DOHH2 (cell line): Measurements from ENCODE around the gene FSHR.

Experiments used
- H3F3A ChIP-seq: fragments of 200-600 bp; sonication (generic), shearing (Covaris generic); 2 replicates; pipeline ENCODE4 v1.6.0; 2016; ENCODE audit warnings: antibody characterized with exemption, mild to moderate bottlenecking; ENCODE audit not compliant: control insufficient read depth, insufficient read depth
- H3K27ac ChIP-seq: fragments of 200-600 bp; sonication (generic); 2 replicates; pipeline ENCODE4 v1.5.1; 2014; ENCODE audit warnings: low read depth, mild to moderate bottlenecking, low read length, moderate library complexity
- H3K27me3 ChIP-seq: fragments of 200-600 bp; sonication (generic); 2 replicates; pipeline ENCODE4 v1.6.1; 2014; ENCODE audit warnings: mild to moderate bottlenecking, low read length, mixed read lengths; ENCODE audit not compliant: control insufficient read depth
- H3K36me3 ChIP-seq: fragments of 200-600 bp; sonication (generic); 2 replicates; pipeline ENCODE4 v1.6.1; 2014; ENCODE audit warnings: mild to moderate bottlenecking, low read length, moderate library complexity, mixed read lengths; ENCODE audit not compliant: control insufficient read depth
- H3K4me1 ChIP-seq: fragments of 200-600 bp; sonication (generic); 2 replicates; pipeline ENCODE4 v1.6.1; 2014; ENCODE audit warnings: mild to moderate bottlenecking, low read length, mixed read lengths; ENCODE audit not compliant: control insufficient read depth
- H3K4me2 ChIP-seq: fragments of 200-600 bp; sonication (generic); 2 replicates; pipeline ENCODE4 v1.6.0; 2014; ENCODE audit warnings: mild to moderate bottlenecking, low read length, moderate library complexity
- H3K4me3 ChIP-seq: fragments of 200-600 bp; sonication (generic); 2 replicates; pipeline ENCODE4 v1.5.1; 2014; ENCODE audit warnings: mild to moderate bottlenecking, low read length, mixed read lengths
- H3K79me2 ChIP-seq: fragments of 200-600 bp; sonication (generic); 2 replicates; pipeline ENCODE4 v1.6.1; 2014; ENCODE audit warnings: mild to moderate bottlenecking, low read length, mixed read lengths; ENCODE audit not compliant: control insufficient read depth
- H3K9me2 ChIP-seq: fragments of 200-600 bp; sonication (generic); replicated peaks from 2 replicates; pipeline ENCODE4 v1.6.1; 2014; ENCODE audit warnings: mild to moderate bottlenecking, low read length, mixed read lengths; ENCODE audit not compliant: control insufficient read depth
- H3K9me3 ChIP-seq: fragments of 200-600 bp; sonication (generic); 2 replicates; pipeline ENCODE4 v1.6.1; 2014; ENCODE audit warnings: antibody characterized with exemption, low read length, mixed read lengths; ENCODE audit not compliant: control insufficient read depth, insufficient read depth
- H4K20me1 ChIP-seq: fragments of 200-600 bp; sonication (generic); 2 replicates; pipeline ENCODE4 v1.6.0; 2014; ENCODE audit warnings: low read depth, mild to moderate bottlenecking, antibody characterized with exemption, low read length, moderate library complexity; ENCODE audit not compliant: control insufficient read depth, insufficient read depth
- EZH2phosphoT487 ChIP-seq: fragments of 200-600 bp; sonication (generic); IDR thresholded peaks from 2 replicates; pipeline ENCODE4 v1.6.1; 2017; ENCODE audit warnings: borderline replicate concordance, mild to moderate bottlenecking, antibody characterized with exemption, low read length, moderate library complexity, mixed read lengths
- TF ChIP-seq, protein P1 (sequence below): fragments of 200-600 bp; sonication (generic); IDR thresholded peaks from one replicate; pipeline ENCODE4 v1.5.1; 2014; ENCODE audit warnings: antibody characterized with exemption, mild to moderate bottlenecking, low read depth, low read length; ENCODE audit not compliant: poor library complexity, severe bottlenecking

The FSHR gene

GRCh38 chr2:49070716-49071115 is 83.6 kb downstream of the FSHR start:
- Histone ChIP-seq H3K27ac (no peak overlapping the region), H3K4me2 (no peak overlapping the region), H4K20me1 (no peaks in the 10 kb centered on the region), H3K4me3 (no peak overlapping the region), H3K27me3 (no peaks in the 10 kb centered on the region), H3K4me1 (no peaks in the 10 kb centered on the region), H3K36me3 (no peaks in the 10 kb centered on the region), H3K79me2 (no peaks in the 10 kb centered on the region), H3K9me3 (no peaks in the 10 kb centered on the region), H3K9me2 (no peaks in the 10 kb centered on the region), H3F3A (no peaks in the 10 kb centered on the region)
- no peak for TF ChIP-seq EZH2phosphoT487
- TF ChIP-seq, protein P1, sequence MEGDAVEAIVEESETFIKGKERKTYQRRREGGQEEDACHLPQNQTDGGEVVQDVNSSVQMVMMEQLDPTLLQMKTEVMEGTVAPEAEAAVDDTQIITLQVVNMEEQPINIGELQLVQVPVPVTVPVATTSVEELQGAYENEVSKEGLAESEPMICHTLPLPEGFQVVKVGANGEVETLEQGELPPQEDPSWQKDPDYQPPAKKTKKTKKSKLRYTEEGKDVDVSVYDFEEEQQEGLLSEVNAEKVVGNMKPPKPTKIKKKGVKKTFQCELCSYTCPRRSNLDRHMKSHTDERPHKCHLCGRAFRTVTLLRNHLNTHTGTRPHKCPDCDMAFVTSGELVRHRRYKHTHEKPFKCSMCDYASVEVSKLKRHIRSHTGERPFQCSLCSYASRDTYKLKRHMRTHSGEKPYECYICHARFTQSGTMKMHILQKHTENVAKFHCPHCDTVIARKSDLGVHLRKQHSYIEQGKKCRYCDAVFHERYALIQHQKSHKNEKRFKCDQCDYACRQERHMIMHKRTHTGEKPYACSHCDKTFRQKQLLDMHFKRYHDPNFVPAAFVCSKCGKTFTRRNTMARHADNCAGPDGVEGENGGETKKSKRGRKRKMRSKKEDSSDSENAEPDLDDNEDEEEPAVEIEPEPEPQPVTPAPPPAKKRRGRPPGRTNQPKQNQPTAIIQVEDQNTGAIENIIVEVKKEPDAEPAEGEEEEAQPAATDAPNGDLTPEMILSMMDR = no peak

DNA sequence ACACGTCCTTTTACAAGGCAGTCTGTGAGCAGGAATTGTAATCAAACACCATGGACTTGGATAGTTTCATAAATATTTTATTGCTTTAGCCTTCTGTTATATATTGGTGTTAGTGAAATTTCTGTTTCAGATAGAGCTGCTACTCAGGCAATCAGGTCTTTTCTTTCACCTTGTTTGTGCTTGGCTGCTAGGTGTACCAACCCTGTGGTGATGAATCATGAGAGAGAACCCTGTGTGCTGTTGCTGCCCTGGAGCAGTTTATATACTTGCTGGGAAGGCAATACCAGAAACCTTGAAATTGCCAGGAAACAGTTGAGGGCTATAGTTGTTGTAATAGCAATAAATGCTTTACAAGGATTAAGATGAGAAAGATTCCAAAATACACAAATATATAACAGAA is 84.5 kb downstream of the FSHR start:
- no peaks in the 10 kb centered on the region for H4K20me1 ChIP-seq
- TF ChIP-seq EZH2phosphoT487 = no peak
- TF ChIP-seq, protein P1 = no peak
- no peaks in the 10 kb centered on the region for H3K79me2 ChIP-seq
- H3K4me3 ChIP-seq = no peak overlapping the region
- no peak overlapping the region for H3K4me2 ChIP-seq
- no peak overlapping the region for H3K27ac ChIP-seq
- no peaks in the 10 kb centered on the region for H3K27me3 ChIP-seq
- no peaks in the 10 kb centered on the region for H3K4me1 ChIP-seq
- no peaks in the 10 kb centered on the region for H3K36me3 ChIP-seq
- H3F3A ChIP-seq = no peaks in the 10 kb centered on the region
- no peaks in the 10 kb centered on the region for H3K9me3 ChIP-seq
- no peaks in the 10 kb centered on the region for H3K9me2 ChIP-seq

- H3K79me2 ChIP-seq = no peaks in the 10 kb centered on the region
- H3K27ac ChIP-seq = no peak overlapping the region
- no peak overlapping the region for H3K4me3 ChIP-seq
- H3K9me3 ChIP-seq = no peaks in the 10 kb centered on the region
- H3F3A ChIP-seq = no peaks in the 10 kb centered on the region
- H3K4me1 ChIP-seq = no peaks in the 10 kb centered on the region
- H3K27me3 ChIP-seq = no peaks in the 10 kb centered on the region
- H4K20me1 ChIP-seq = no peaks in the 10 kb centered on the region
- H3K4me2 ChIP-seq = no peak overlapping the region
- no peaks in the 10 kb centered on the region for H3K36me3 ChIP-seq
- no peaks in the 10 kb centered on the region for H3K9me2 ChIP-seq
- TF ChIP-seq, protein P1 = no peak
- TF ChIP-seq EZH2phosphoT487 = no peak
Measured at GRCh38 chr2:49068613-49069012, 85.7 kb downstream of the FSHR start.

GRCh38 chr2:49067971-49068370 is 86.3 kb downstream of the FSHR start:
- H3K36me3 ChIP-seq = no peaks in the 10 kb centered on the region
- H3K9me2 ChIP-seq = no peaks in the 10 kb centered on the region
- H3K4me1 ChIP-seq = no peaks in the 10 kb centered on the region
- H3K79me2 ChIP-seq = no peaks in the 10 kb centered on the region
- no peaks in the 10 kb centered on the region for H3K9me3 ChIP-seq
- no peaks in the 10 kb centered on the region for H3K27me3 ChIP-seq
- no peaks in the 10 kb centered on the region for H3F3A ChIP-seq
- no peak overlapping the region for H3K4me2 ChIP-seq
- H3K4me3 ChIP-seq = no peak overlapping the region
- no peak overlapping the region for H3K27ac ChIP-seq
- TF ChIP-seq EZH2phosphoT487 = no peak
- TF ChIP-seq, protein P1 = no peak
- no peaks in the 10 kb centered on the region for H4K20me1 ChIP-seq
